NCI-H82 treated with DMSO at 0.1 percent for 48 hours (cell line): ENCODE data around the gene NAP1L4.
"Not testable (repeated sequence)": the region's sequence is repeated elsewhere in the genome, so short reads cannot be mapped to it uniquely, and the experiment has no call there.

Experiments
- DNase-seq: peaks from one replicate; lab custom pipeline; 2025; ENCODE audit not compliant: unreplicated experiment; lab: John Stamatoyannopoulos, UW

Gene NAP1L4

GRCh38 chr11:2911088-2911784, 80.9 kb downstream of the NAP1L4 start:
- DNase-seq: no peak

DNA sequence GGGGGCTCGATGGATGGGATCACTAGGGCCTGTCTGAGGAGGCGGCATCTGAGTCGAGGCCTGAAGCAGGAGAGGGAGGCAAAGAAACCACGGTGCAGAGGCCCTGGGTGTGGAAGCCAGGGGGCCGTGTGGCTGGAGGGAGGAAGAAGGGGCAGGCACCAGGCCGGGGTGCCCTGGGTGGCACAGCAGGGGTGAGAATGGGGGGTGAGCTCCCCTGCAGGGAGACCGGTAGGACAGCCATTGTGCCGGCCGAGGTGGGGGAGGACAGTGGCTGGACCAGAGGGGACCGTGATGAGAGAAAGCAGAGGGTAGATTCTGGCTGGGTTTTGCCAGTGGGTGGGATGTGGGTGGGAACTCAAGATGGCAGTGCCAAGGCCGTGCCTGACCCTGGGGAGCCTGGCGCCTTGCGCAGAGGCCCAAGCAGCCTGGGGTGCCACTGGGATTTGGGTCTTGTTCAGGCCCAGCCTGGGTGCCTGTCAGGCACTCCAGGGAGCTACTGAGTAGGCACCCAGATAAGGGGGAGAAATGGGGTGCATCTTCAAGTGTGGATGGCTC, 81.7 kb downstream of the NAP1L4 start:
- DNase-seq: no peak

GRCh38 chr11:2909133-2909902, 82.8 kb downstream of the NAP1L4 start:
- no peak for DNase-seq

GRCh38 chr11:2908130-2908529, 84.0 kb downstream of the NAP1L4 start:
- DNase-seq: no peak

GRCh38 chr11:2905299-2905698, 86.8 kb downstream of the NAP1L4 start:
- DNase-seq: not testable (repeated sequence)

DNA sequence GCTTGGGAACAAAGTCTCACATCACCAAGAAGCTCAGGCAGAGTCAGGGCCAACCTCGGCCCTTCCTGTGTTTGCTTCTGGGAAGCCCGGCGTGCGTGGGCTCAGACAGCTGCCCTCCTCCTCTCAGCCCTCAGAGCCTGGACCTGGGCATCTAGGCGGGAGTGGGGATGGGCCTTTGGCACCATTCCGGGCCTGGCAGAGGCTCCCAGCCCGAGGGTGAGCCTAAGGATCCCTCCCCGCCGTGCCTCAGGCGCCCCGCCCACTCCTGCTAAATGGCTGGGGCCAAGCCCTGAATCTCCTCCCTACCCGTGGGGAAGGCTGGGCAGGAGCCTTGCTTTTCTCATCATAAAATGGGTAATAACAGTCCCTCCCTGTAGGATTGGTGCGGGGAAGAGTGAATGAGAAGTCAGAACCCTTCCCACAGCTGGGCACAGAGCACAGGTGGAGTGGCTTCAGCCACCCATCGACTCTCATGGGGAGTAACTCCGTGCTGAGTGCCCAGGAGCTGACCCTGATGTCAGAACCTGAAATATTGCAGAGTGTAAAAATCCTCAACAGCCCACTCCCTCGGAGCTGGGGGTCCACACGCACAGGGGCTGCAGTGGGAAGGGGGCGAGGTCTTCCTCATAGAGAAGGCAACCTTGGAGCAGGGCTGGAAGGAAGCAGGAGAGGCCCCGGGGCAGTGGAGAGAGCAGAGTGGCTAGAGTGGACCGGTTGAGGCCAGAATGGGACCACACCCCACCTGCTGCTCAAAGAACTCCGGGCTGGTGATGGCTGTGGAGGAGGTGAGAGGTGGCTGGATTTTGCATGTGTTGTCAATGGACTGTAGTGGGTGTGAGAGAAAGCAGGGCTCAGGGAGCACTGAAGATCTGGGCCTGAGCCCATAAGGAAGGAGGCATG, 87.7 kb downstream of the NAP1L4 start:
- no peak for DNase-seq

DNA sequence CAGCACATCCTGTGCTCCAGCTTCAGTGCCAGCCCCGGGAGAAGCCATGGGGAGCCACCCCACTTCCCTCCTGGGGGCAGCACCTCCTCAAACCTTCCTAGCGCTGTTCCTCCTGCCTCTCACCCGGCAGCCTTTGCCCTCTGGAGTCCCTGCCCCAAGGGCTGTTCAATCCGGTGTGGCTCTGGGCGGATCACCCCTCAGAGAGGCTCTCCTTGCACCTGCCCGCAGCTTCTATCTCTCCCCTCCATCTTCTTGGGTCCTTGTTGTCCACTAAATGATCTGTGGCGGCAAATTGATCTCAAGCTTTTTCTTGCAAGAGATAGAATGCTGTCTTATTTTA, 88.5 kb downstream of the NAP1L4 start:
- DNase-seq: no peak

DNA sequence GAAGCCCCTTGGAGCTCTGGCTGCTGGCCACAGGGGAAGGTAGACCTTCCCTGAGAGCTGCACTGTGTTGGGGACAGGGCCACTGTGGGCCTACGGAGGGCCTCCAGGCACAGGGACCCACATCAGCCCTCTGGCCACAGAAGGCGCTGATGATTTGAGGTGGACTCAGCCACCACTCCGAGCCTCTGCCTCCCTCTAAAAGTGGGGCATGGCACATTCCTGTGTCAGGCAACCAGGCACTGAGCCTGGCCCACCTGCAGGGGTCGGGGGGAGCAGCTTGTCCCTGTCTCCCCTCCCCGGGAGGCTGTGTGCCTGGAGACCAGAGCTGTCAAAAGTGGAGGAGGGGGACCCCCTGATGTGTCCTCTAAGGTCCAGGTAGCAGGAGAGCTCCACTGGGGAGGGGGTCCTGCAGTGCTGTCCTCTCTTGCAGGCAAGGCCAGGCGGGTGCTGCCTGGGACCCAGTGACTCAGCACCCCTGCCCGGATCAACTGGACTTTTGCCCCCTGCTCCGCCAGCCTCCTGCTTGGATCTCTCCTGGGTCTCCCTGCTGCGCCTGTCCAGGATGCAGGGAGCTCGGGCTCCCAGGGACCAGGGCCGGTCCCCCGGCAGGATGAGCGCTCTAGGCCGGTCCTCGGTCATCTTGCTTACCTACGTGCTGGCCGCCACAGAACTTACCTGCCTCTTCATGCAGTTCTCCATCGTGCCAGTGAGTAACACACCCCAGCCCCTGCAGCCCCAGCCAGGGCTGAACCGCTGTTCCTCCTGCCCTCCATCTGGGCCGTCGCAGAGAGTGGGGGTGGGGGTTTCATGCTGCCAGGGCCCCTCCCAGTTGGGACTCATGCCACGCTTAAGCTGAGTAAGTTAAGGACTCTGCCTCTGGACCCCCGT, 89.1 kb downstream of the NAP1L4 start:
- DNase-seq: no peak

- peak; percentile 47 for DNase-seq
These were observed 90.0 kb downstream of the NAP1L4 start for GRCh38 chr11:2901854-2902783.

DNA sequence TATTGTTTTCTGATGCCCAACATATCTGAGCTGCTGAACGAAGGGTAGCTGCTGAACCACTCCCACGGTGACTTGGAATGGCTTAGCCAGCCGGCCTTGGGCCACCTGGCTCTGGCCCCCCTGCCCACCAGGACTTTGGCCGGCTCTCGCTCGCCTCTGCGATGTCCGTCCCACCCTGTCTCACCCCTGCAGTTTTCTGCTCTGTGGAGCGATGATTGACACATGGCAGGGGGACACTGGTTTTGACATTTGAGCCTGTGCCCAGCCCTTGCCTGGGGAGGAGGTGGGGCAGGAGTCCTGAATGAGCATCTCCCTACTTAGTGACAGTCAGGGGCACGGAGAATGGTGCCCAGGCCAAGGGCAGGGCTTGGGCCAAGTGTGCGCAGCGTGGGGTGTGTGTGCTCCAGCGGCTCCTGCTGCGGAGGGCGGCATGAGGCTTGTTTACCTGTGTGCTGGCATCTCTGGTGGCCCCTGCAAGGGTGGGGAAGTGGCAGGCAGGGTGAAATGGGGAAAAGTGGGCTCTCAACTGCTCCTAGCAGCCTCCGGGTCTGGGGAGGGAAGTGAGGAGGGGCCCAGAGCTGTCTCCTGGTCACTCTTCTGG, 90.8 kb downstream of the NAP1L4 start:
- no peak for DNase-seq

- DNase-seq: no peak
These were observed 92.9 kb downstream of the NAP1L4 start for GRCh38 chr11:2899080-2899783.

DNA sequence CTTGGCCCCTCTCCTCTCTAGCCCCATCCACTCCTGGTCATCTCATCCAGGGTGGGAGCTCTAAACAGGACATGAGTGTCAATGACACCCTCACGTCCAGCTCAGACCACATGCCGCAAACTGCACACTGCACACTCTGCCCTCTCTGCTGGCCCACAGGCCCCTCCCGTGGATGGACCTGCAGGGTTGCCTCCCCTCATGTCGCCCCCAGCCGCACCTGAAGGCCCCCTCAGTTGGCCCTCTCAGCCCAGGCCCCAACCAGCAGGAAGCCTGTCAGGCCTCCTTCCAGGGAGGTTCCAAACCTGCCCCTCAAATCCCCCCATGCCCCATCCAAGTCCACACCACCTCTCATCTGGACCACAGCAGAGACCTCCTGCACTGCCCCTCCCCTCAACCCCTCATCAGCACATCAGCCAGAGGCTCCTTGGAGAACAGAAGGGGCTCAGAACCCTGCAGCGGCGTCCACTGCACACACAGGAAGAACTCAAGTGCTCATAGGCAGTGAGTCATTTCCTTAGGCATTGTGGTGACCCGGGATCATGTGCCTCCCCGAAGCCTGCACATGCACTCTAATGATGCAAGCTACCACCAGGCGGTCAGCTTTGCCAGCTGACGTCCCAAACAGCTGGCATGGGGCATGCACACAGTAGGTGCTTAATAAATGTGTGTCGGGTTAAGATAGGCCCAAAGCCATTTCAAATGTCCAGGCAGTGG, 93.6 kb downstream of the NAP1L4 start:
- no peak for DNase-seq

GRCh38 chr11:2897048-2897447, 95.1 kb downstream of the NAP1L4 start:
- DNase-seq: no peak

DNA sequence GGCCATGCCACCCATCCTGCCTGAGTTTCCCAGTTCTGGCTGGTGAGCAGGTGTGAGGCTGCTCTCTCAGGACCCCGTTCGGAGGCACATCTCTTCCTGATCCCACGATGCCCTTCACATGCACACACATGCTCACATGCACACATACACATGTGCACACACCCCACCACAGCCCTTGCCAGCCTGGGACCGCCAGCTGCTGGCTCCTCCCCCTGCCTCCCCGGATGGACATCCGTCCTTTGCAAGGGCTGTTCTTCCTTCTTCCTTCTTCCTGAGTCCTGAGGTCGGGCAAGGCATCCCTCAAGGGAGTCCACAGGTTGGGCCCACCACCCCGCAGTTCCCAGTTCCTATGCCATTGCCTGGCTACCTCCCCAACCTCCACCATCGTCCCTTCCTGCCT, 96.1 kb downstream of the NAP1L4 start:
- DNase-seq: no peak
